ENCODE data around the gene TBC1D22A. TPM values are rescaled to one million over a fixed set of nuclear protein-coding genes. Genes with fewer than 3 reads are reported as not detected.

The TBC1D22A gene
- total RNA-seq, 2 donors from 2014 or later, result 21.5 to 23.1 TPM

GRCh38 chr22:47155131-47155885 is 392.9 kb downstream of the TBC1D22A start:
- intact Hi-C loops (cut with DNase I), result loop anchor here (10.0 kb wide), 1 partner anchor 51 kb away; no protein-coding TSS in a partner anchor
- peaks cover 40% of the 10 kb centered on the region for H3K4me1 ChIP-seq
- ATAC-seq (peak; percentile 1), DNase-seq (no peak)
- no peaks in the 10 kb centered on the region for H3K9me3 ChIP-seq
- TF ChIP-seq CTCF (IDR thresholded peaks at IDR 0.05) (no peak), POLR2A (IDR thresholded peaks at IDR 0.05) (peak in 1 of 3 donors; percentile 5)
- WGBS, 2 donors, result 55 to 61% methylated on average over 31 of the region's 31 CpGs
- H3K27me3 ChIP-seq, result no peaks in the 10 kb centered on the region
- no peaks in the 10 kb centered on the region for H3K36me3 ChIP-seq (replicated peaks in 1 of 2; ENCODE audit: insufficient read depth in 1 of 2, low read depth in 2 of 2)
- H3K27ac ChIP-seq, result peak overlapping the region; percentile 52 to 78 (median 64)
- H3K4me3 ChIP-seq, result no peak overlapping the region

- TF ChIP-seq POLR2A (IDR thresholded peaks at IDR 0.05) (no peak), CTCF (IDR thresholded peaks at IDR 0.05) (no peak)
- Histone ChIP-seq H3K27me3 (no peaks in the 10 kb centered on the region), H3K9me3 (no peaks in the 10 kb centered on the region), H3K27ac (peak overlapping the region; percentile 52 to 78 (median 64)), H3K4me3 (no peak overlapping the region), H3K36me3 (replicated peaks in 1 of 2; ENCODE audit: insufficient read depth in 1 of 2, low read depth in 2 of 2) (no peaks in the 10 kb centered on the region), H3K4me1 (peaks cover 40% of the 10 kb centered on the region)
- intact Hi-C loops (cut with DNase I), result loop anchor here (10.0 kb wide), 1 partner anchor 51 kb away; no protein-coding TSS in a partner anchor
- 44 to 59% methylated on average over 6 to 9 of the region's 9 CpGs for WGBS, 2 donors
- ATAC-seq, result no peak
- DNase-seq, result no peak
Measured at GRCh38 chr22:47155912-47156311, 393.5 kb downstream of the TBC1D22A start.

- no peak for TF ChIP-seq CTCF (IDR thresholded peaks at IDR 0.05)
- no peak for TF ChIP-seq POLR2A (IDR thresholded peaks at IDR 0.05)
- no peaks in the 10 kb centered on the region for H3K27me3 ChIP-seq
- no peaks in the 10 kb centered on the region for H3K36me3 ChIP-seq (replicated peaks in 1 of 2; ENCODE audit: insufficient read depth in 1 of 2, low read depth in 2 of 2)
- no peak overlapping the region for H3K4me3 ChIP-seq
- 59 to 67% methylated on average over 9 to 25 of the region's 25 CpGs for WGBS, 2 donors
- intact Hi-C loops (cut with DNase I), result loop anchor here (10.0 kb wide), 1 partner anchor 52 kb away; no protein-coding TSS in a partner anchor
- no peaks in the 10 kb centered on the region for H3K9me3 ChIP-seq
- peaks cover 40% of the 10 kb centered on the region for H3K4me1 ChIP-seq
- ATAC-seq (no peak), DNase-seq (peak in 3 of 4 donors; percentile 45 to 70 (median 56))
- H3K27ac ChIP-seq, result peak overlapping the region; percentile 52 to 78 (median 64)
Measured at GRCh38 chr22:47156352-47157092, 394.1 kb downstream of the TBC1D22A start.

GRCh38 chr22:47157093-47157420 is 394.6 kb downstream of the TBC1D22A start:
- WGBS, 2 donors, result 64 to 73% methylated on average over 11 to 15 of the region's 15 CpGs
- no peaks in the 10 kb centered on the region for H3K27me3 ChIP-seq
- DNase-seq, result peak; percentile 37 to 71 (median 43)
- no peak for TF ChIP-seq POLR2A (IDR thresholded peaks at IDR 0.05)
- TF ChIP-seq CTCF (IDR thresholded peaks at IDR 0.05), result no peak
- H3K27ac ChIP-seq, result peak overlapping the region; percentile 52 to 78 (median 64)
- no peak overlapping the region for H3K4me3 ChIP-seq
- no peak for ATAC-seq
- intact Hi-C loops (cut with DNase I), result loop anchor here (10.0 kb wide), 1 partner anchor 52 kb away; no protein-coding TSS in a partner anchor
- H3K36me3 ChIP-seq (replicated peaks in 1 of 2; ENCODE audit: insufficient read depth in 1 of 2, low read depth in 2 of 2), result no peaks in the 10 kb centered on the region
- H3K9me3 ChIP-seq, result no peaks in the 10 kb centered on the region
- H3K4me1 ChIP-seq, result peaks cover 40% of the 10 kb centered on the region
